GM04504 (cell line): ENCODE measurements around the gene THBD.

ENCODE experiments used
- DNase-seq: peaks from one replicate; pipeline ENCODE4 v3.0.0-alpha.2; 2012; ENCODE audit warnings: low read depth

The THBD gene

DNA sequence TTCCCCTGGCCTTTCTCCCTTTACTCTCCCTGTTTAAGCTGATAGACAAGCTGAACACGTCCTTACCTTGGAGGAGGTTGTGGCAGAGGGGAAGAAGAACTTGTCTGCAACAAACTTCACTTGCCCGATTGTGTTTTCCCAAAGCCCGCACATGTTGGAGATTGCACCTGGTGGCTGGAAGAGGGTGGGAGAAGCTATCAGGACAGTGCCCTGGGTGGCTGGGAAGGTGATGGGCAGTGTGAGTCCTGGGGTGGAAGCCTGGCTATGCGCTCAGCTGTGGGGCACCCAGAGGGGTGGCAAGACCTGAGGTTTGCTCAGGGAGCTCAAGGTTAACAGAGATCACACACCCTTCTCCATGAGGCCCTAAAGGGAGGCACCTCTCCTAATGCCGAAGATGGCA lies 39.4 kb downstream of the THBD start:
- DNase-seq: no peak

DNA sequence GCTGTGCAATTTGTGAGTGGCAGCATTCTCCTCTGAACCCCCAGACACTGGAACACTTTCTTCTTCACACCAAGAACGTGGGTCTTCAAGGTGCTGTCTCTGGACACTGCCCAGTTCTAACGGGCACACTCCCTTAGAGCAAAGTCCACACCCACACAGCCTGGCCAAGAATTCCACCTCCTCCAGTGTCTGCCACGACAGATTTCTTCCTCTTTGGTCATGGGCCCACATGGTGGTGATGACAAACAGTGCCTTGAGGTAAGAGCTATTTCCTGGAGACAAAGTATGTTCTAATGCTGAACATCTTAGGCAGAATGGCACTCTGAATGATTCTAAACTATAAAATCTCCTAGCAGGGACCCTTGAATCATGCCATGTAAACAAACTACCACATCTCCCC lies 39.8 kb downstream of the THBD start:
- DNase-seq: no peak

DNA sequence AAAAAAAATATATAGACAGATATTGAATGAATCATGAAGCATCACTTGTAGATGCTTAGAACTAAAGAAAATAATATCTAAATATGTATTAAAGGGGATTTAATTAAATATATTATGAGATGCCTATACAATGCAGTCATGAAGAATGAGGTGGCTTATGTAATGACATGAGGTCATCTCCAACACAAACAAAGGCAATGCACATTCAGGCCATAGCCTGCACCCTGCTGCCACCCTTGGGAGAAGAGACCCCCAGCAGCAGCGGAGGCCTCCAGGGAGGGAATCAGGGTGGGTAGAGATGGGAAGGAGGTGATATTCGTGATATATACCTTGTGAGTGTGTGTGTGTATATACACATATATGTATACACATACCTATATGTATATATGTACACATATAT lies 40.8 kb downstream of the THBD start:
- no peak for DNase-seq

DNA sequence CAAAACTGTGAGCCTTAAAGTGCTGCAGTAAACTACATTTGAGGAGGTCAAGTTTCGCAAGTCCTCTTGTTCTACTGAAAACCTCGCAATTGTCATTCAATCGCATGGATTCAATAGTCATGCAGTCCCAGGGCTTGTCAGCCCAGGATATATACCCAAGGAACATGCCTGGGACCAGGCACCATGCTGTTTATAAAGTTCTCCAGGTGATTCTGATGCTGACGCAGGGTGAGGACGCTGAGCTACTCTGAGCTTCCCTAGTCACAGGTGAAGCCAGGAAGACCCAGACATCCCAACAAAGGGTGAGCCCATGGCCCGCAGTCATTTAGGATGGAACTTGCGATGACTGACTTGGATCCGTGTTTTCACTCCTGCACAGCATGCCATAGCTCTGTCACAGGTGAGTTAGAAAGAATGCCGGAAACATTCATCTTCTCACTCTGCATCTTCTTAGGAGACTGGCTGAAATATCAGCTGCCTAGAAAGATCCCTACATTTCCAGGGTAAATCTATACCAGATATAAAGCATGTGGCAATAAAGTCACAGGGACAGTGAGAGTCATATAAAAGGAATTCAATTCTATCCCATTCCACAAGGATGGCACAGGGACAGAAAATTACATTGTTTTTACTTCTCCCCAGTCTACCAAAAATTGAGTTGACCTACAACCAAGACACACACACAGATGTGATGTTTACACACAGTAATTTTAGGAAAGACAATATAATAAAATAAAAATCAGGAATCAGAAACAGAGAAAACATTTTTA lies 41.4 kb downstream of the THBD start:
- no peak for DNase-seq

DNA sequence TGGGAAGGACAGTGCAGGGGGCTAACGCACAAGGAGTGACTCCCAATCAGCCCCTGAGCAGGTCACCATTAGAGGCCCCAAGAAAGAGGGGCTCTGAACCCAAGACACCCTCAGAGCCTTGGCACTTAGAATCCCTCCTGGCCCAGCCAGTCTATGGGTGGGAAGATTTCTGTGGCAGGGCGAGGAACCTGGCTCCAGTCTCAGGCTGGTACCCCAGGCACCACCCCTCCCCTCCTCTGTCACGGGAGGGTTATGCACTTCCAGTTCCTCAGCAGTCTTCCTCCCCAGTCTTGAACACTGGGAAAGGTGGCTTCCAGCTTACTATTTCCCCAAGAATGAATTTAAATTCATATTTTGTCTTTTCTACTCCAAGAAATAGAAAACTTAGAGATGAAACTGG lies 42.0 kb downstream of the THBD start:
- DNase-seq: no peak

DNA sequence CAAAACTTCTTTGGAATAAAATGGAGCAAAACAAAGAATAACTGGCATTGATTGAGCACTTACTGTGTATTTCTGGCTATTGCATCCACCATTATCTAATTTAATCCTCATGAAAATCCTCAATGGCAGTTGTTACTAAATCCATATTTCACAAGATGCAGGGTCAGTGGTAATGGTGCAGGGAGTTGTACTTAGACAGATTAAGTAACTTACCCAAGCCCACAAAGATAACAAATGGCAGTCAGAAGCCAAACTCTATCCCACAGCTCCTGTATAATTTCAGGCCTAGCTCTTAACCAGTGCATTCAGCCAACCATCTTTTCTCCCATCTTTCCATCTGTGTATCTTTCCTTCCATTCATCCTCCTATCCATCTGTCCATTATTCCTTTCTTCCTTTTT lies 43.7 kb downstream of the THBD start:
- DNase-seq: no peak

DNA sequence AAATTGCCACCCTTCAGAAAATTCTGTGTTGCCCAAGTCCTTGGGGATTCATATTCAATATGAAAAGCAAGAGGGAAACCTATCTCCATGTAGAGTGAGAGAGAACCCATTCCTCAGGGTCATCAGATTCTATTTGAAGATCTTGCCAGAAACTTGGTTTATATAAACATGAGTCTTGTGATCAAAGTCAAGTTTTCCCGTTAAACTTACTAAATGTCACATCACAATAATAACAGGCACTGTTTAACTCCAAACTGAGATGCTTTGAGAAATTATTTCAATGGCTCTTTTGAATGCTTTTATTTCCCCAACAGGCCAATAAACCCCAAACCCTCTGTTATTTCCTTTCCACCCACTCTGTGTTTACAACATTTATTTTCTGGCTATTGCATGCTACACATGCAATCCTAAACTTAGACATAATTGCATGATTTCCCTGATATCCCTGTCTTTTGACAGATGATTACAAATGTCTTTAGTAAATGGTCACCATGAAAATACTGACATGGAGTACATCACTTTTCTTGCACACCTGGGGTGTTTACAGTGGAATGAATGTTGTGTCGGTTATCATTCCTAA lies 45.5 kb downstream of the THBD start:
- DNase-seq: no peak

DNA sequence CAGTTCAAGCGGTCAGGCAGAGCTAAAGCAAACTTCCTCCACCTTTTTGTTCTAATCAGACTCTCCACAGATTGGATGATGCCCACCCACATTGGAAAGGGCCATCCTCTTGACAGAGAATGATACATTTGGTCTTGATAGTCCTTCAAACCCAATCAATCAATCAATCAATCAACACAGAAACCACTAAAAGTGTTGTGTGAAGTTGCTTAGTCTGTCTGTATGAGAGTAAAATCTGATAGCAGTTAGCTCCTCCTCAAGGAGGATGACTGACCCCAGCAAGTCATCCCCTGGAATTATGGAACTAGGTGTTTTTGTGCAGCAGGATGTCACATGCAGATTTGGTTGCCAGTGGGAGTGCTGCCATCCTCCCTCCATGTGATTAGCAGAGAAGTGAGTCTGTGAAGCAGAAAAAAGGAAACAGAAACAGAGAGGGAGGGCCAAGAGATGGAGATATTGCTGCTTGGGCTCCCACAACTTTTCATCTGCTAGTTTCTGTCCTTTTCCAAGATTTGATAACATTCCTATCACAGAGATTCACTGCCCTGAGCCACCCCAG lies 46.3 kb downstream of the THBD start:
- no peak for DNase-seq

DNA sequence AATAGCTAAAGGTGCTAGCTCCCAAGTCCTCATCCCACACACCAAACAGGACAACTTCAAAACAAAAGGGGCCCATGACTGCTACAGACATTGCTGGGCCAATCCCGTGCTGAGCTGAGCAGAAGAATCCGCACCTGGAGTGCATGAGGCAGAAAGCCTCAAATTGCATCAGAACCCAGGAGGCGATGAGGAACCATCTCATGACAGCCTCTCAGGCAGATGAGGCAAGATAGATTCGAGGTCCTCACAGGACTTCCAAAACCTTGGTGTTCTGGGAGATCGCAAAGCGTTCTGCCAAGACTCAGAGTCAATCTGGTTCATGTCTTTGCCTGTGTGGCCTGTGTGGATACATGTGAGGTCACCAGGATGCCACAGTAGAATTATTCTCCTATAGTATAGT lies 47.2 kb downstream of the THBD start:
- no peak for DNase-seq

DNA sequence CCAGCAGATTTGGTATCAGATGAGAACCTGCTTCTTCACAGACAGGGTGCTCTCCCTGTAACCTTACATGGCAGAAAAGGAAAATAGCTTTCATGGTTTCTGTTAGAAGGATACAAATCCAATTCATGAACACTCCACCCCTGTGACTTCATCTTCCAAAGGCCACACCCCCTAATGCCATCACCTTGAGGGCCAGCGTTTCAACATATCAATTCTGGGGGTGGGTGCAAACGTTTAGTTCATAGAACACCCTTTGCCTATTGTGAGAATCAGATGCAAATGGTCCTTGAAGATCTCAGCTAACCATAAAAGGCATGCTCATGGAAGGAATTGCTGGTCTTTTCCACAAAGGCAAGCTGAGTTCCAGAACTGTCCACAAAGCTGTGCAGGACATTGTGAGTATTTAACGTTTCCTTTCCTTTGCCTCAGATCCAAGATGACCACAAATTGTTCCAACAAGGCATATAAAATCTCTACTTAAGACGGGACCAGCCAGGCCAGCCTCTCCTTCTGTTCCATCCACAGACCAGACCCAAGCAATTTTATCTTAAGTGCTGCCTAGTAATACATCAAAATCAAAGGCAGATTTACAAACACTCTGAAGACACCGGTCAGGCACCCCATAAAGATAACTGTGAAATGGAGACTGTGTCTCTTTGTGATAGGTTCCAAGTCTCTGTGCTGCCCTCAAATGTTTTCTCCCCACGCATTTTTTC lies 49.1 kb downstream of the THBD start:
- DNase-seq: no peak

DNA sequence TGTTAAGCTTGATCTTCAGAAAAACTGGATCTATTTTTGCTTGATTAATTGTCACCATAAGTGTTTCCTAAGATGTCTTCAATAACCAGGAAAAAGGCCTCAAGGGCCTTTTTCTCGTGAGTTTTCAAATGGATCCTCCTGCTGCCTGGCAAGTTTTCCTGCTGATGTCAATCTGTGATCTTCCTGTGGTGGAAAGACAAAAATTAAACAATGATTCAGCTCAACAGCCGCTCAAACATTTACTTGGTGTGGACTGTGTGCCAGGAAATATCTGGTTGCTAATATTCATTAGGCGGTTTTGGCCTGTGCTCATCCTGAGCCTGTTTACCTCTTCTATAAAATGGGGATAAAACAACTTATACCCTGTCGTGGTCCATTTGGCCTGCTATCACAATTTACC lies 49.7 kb downstream of the THBD start:
- no peak for DNase-seq

DNA sequence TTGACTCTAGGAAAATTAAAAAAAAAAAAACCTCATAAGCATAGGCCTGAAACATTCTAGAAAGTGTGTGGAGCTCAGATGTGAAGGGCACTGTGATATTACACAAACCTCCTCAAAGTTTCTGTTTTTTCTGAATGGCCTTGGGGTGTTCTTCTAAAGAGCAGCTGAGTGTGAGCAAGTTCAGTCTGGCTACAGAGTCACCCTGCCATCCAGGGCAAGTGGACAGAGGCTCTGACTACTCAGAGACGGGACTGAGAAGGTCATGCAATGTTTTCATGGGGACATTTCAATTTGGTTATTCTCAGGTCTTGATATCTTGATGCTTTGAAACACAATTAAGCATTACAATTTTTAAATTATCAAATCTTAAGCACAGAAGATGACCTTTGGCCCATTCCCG lies 51.0 kb downstream of the THBD start:
- no peak for DNase-seq

DNA sequence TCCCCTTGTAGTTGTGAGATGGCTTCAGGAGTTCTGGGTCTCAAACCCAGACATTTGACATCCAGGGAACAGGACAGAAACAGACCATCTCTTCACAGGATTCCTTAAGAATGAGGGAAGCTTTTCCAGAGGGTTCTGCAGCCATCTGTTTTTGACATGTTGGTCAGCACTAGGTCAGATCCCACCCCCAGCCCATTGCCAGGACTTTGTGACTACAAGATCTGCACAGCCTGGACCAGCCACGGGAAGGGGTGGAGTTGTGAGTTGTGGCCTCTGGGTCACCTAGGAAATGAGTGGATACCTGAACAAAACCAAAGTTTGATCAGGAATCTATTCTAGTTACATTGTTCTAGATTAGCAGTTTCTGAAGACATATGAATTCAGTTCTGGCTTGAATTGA lies 53.5 kb downstream of the THBD start:
- DNase-seq: no peak
